Activated naive CD4-positive, alpha-beta T cell treated with anti-CD3 and anti-CD28 coated beads, Interleukin-2, amount 50 U/mL, for 24 hours (primary cell): ENCODE results near the gene ACAD11.
"Not testable (repeated sequence)": the region's sequence is repeated elsewhere in the genome, so short reads cannot be mapped to it uniquely, and the experiment has no call there.

Experiments
- H3K27ac Mint-ChIP-seq: one replicate; pipeline ENCODE4 v1.8.0; 2021; ENCODE audit warnings: mild to moderate bottlenecking, mixed read lengths
- H3K27me3 Mint-ChIP-seq: one replicate; pipeline ENCODE4 v1.8.0; 2021; ENCODE audit warnings: mixed read lengths
- H3K36me3 Mint-ChIP-seq: one replicate; pipeline ENCODE4 v1.8.0; 2021; ENCODE audit warnings: mixed read lengths
- H3K4me1 Mint-ChIP-seq: one replicate; pipeline ENCODE4 v1.8.0; 2021; ENCODE audit warnings: mixed read lengths
- H3K4me3 Mint-ChIP-seq: one replicate; pipeline ENCODE4 v1.8.0; 2021; ENCODE audit warnings: mild to moderate bottlenecking, mixed read lengths
- H3K9me3 Mint-ChIP-seq: one replicate; pipeline ENCODE4 v1.8.0; 2021; ENCODE audit warnings: mixed read lengths

The ACAD11 gene

DNA sequence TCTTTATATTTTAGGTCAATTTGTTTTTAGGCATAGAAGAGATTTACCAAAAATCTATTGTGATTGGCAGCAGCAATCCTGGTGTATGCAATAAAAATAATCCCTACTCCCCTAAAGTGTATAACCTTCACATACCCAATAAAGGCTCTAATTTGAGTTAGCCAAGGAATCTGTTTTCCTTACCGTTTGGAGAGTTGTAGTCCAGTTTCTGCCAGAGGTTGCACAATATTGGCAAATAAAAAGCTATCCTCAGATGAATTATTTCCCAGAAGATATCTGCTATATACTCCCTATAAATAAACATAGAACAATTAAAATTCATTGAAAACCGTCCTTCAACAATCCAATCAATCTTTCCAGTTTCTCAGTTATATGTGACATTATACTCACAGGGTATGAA lies 31.5 kb downstream of the ACAD11 start:
- Mint-ChIP-seq H3K36me3 (peaks cover 19% of the 10 kb centered on the region), H3K9me3 (no peaks in the 10 kb centered on the region), H3K4me3 (no peak overlapping the region), H3K27me3 (no peaks in the 10 kb centered on the region), H3K27ac (no peak overlapping the region), H3K4me1 (peaks cover 12% of the 10 kb centered on the region)

DNA sequence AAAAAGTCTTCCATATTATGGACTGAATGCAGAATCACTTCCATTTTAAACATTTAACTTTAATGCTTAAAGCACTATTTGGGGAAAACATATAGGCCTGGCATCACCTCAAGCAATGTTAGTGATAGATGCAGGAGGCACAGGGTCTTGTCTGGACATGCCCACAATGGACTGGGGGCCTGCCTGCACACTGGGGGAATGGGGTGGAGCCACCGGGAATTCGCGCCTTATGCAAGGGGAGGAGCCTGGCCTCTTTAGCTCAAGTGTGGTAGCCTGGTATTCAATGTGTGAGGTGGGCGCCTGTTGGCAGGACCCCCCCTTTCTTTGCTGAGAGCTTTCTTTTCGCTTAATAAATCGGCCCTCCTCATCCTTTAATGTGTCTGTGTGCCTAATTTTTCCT lies 32.7 kb downstream of the ACAD11 start:
- no peak overlapping the region for H3K4me3 Mint-ChIP-seq
- H3K27ac Mint-ChIP-seq = no peak overlapping the region
- no peaks in the 10 kb centered on the region for H3K27me3 Mint-ChIP-seq
- peaks cover 19% of the 10 kb centered on the region for H3K36me3 Mint-ChIP-seq
- peaks cover 16% of the 10 kb centered on the region for H3K4me1 Mint-ChIP-seq
- H3K9me3 Mint-ChIP-seq = no peaks in the 10 kb centered on the region

DNA sequence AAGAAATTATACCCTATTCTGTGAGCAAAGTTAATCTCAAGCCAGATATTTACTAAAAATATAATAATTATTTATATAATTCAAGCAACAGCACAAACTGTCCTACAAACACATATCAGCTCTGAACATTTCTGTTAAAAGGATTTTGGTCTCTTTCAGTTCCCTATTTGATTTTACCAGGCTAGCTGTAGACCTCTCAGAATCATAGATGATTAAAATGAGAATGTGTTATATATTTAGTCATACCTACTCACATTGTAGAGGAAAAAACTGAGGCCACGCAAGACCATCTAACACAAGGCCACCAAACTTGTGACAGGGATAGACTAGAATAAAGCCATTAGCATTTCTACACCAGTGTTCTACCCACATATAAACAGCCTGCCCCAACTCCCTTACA lies 34.0 kb downstream of the ACAD11 start:
- H3K27ac Mint-ChIP-seq = no peak overlapping the region

DNA sequence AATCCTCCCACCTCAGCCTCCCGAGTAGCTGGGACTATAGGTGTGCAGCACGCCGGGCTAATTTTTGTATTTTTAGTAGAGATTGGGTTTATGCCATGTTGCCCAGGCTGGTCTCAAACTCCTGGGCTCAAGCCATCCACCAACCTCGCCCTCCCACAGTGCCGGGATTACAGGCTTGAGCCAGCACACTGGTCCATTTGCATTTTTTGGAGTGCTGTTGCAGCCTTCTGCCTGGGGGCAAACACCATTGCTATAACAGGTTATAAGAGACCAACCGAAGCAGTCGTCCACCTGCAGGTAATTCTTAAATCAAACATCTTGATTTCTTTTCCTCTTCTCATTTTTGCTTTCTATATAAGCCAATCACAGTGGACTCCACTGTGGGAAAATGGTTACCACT lies 34.8 kb downstream of the ACAD11 start:
- Mint-ChIP-seq H3K9me3 (no peaks in the 10 kb centered on the region), H3K4me3 (no peak overlapping the region), H3K27me3 (no peaks in the 10 kb centered on the region), H3K27ac (no peak overlapping the region), H3K4me1 (peaks cover 17% of the 10 kb centered on the region), H3K36me3 (peaks cover 24% of the 10 kb centered on the region)

More for the DNA sequence above, 34.0 kb downstream of the ACAD11 start:
- Mint-ChIP-seq H3K4me1 (peaks cover 22% of the 10 kb centered on the region), H3K4me3 (no peak overlapping the region), H3K36me3 (peaks cover 27% of the 10 kb centered on the region), H3K27me3 (no peaks in the 10 kb centered on the region), H3K9me3 (no peaks in the 10 kb centered on the region)

DNA sequence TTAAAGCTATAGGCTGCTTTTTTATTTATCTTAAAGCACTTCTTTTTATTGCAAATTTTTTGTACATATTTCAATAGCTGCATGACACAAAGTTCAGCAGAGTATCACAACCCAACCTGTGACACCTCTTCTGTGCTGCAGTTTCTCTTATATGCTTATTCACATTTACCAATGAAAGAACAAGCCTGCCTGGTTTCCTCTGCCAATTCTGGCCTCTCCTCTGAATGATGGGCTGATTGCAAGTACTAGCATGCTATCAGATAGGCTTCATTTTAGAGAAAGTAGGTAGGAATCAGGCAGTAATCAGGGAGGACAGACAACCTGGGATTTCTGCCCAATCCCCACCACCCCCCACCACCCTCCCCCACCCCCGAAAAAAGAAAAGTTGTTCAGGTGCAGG lies 36.0 kb downstream of the ACAD11 start:
- Mint-ChIP-seq H3K4me1 (peaks cover 14% of the 10 kb centered on the region), H3K27me3 (no peaks in the 10 kb centered on the region), H3K9me3 (no peaks in the 10 kb centered on the region), H3K36me3 (peaks cover 21% of the 10 kb centered on the region), H3K27ac (no peak overlapping the region), H3K4me3 (no peak overlapping the region)

DNA sequence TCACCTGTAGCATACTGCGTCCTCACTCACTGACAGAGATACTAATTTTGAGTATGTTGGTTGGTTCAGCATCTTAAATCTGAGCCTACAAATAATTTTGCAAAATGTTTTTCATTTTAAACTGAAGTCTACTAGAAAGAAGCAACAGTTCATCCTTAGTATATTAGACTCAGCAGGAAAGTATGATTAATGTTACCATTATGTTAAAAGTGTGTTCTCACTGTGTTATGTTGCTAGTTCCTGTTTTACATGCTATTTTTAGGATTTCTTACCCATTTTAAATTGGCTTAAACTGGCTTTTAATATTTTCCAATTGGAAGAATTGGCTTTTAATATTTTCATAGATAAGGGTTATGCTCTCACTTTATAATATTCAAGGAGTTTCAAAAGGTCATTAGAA lies 36.8 kb downstream of the ACAD11 start:
- peaks cover 23% of the 10 kb centered on the region for H3K36me3 Mint-ChIP-seq
- H3K9me3 Mint-ChIP-seq = no peaks in the 10 kb centered on the region
- H3K27ac Mint-ChIP-seq = no peak overlapping the region
- H3K27me3 Mint-ChIP-seq = no peaks in the 10 kb centered on the region
- H3K4me1 Mint-ChIP-seq = peaks cover 14% of the 10 kb centered on the region
- no peak overlapping the region for H3K4me3 Mint-ChIP-seq

DNA sequence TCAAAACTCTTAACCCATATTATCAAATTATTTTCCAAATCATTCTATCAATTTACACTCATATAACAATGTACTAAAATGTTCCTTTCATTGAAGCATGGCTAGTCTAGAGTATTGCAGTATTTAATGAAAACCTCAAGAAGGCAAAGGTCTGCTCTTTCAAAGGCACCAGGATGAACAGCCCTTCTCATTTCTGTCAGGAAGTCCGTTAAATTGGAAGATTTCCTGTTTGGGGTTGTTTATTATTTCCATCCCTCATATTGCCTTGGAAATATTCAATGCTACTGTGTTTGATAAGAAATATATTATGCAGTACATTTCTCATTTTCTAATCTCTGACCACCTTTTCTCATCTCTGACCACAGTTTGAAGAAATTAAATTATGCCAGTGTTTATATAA lies 37.5 kb downstream of the ACAD11 start:
- Mint-ChIP-seq H3K9me3 (no peaks in the 10 kb centered on the region), H3K4me1 (peaks cover 14% of the 10 kb centered on the region), H3K4me3 (no peak overlapping the region), H3K27ac (no peak overlapping the region), H3K27me3 (no peaks in the 10 kb centered on the region), H3K36me3 (peaks cover 27% of the 10 kb centered on the region)

DNA sequence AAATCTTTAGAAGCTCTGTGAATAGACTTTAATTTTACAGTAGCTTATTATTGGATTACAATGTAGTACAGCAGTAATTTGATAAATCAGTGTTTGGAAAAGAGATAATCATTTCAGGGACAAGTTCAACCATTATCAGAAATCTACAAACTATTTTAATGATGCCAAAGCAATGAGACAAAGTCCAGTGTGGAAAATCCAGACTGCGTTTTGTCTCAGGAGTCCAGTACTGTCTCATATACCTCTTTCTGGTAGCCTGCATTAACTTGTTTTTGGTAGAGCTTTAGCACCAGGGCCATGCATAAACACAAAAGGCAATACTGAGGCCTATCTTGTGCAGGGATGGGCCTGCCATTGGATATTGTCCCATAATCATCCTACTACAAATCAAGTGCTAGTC lies 42.8 kb downstream of the ACAD11 start:
- Mint-ChIP-seq H3K27ac (no peak overlapping the region), H3K4me3 (no peak overlapping the region), H3K4me1 (peaks cover 7% of the 10 kb centered on the region), H3K27me3 (no peaks in the 10 kb centered on the region), H3K9me3 (no peaks in the 10 kb centered on the region), H3K36me3 (peaks cover 42% of the 10 kb centered on the region)

DNA sequence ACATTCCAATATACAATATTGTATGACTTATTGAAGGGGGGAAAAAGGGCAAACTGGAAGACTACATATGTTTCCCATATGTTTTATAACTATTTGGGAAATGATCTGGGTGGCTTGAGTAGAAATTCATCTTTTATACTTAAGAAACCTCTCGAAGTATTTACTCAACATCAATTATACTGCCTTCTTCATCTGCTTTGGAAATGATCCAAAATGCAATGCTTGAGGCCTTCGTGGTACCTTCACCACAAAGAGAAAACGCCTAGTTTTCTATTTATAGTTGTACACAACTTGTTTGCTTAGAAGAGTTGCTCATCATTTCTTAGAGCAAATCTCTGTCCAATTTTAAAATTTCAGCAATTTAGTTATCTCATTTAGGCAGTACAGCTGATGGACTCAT lies 43.7 kb downstream of the ACAD11 start:
- H3K4me1 Mint-ChIP-seq = no peaks in the 10 kb centered on the region
- H3K36me3 Mint-ChIP-seq = peaks cover 42% of the 10 kb centered on the region
- H3K9me3 Mint-ChIP-seq = no peaks in the 10 kb centered on the region
- no peaks in the 10 kb centered on the region for H3K27me3 Mint-ChIP-seq
- H3K27ac Mint-ChIP-seq = no peak overlapping the region
- no peak overlapping the region for H3K4me3 Mint-ChIP-seq

DNA sequence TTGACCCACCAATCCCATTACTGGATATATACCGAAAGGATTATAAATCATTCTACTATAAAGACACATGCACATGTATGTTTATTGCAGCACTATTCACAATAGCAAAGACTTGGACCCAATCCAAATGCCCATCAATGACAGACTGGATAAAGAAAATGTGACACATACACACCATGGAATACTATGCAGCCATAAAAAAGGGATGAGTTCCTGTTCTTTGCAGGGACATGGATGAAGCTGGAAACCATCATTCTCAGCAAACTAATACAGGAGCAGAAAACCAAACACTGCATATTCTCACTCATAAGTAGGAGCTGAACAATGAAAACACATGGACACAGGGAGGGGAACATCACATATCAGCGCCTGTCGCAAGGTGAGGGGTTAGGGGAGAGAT lies 44.3 kb downstream of the ACAD11 start:
- not testable (repeated sequence) for H3K27me3 Mint-ChIP-seq, H3K27ac Mint-ChIP-seq, H3K9me3 Mint-ChIP-seq, H3K4me3 Mint-ChIP-seq, H3K4me1 Mint-ChIP-seq
- peaks cover 37% of the 10 kb centered on the region for H3K36me3 Mint-ChIP-seq

DNA sequence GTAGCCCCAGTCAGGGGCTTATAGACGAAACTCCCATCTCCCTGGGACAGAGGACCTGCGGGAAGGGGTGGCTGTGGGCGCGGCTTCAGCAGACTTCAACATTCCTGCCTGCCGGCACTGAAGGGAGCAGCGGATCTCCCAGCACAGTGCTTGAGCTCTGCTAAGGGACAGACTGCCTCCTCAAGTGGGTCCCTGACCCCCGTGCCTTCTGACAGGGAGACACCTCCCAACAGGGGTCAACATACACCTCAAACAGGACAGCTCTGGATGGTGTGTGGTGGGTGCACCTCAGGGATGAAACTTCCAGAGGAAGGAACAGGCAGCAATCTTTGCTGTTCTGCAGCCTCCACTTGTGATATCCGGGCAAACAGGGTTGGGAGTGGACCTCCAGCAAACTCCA lies 53.0 kb downstream of the ACAD11 start:
- H3K27me3 Mint-ChIP-seq, H3K9me3 Mint-ChIP-seq, H3K4me3 Mint-ChIP-seq, H3K27ac Mint-ChIP-seq, H3K4me1 Mint-ChIP-seq: not testable (repeated sequence)
- peaks cover 48% of the 10 kb centered on the region for H3K36me3 Mint-ChIP-seq

DNA sequence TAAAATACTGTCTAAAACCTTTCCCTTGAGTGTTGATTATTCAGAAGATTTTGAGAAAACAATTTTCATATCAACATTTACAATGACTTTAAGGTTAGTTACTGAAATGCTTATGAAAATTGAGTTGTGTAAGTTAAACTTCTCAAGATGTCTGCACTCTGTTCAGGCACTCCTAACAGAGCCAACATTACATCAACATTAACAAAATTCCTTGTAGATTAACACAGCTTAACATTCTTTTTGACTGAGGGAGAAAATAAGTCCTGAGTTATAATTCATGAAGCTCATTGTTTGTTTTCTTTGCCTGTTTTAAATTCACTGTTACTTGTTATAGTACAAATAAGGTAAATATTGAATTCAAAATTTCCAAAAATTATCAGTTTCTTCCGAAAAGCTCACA lies 53.5 kb downstream of the ACAD11 start:
- H3K27ac Mint-ChIP-seq = no peak overlapping the region
- H3K36me3 Mint-ChIP-seq = peaks cover 45% of the 10 kb centered on the region
- no peaks in the 10 kb centered on the region for H3K9me3 Mint-ChIP-seq
- no peaks in the 10 kb centered on the region for H3K27me3 Mint-ChIP-seq
- no peak overlapping the region for H3K4me3 Mint-ChIP-seq
- peaks cover 3% of the 10 kb centered on the region for H3K4me1 Mint-ChIP-seq

DNA sequence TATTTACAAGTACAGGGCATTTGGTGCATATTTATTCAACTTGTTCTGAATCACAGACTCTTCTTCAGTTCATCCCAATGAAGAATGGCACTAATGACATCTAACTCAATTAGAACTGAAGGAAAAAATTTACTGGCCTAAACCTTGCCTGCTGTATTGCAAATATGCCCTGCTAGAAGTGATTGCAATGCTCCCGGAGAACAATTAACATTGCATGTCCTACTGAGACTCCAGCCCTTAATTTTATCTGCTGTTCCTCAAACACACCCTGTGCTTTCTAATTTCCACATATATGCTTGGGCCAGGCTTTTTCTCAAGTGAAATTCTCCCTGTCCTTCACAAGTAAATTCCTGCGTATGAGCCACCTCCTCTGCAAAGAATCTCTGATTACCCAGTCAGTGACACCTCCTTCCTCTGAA lies 54.2 kb downstream of the ACAD11 start:
- H3K36me3 Mint-ChIP-seq = peaks cover 42% of the 10 kb centered on the region
- H3K27me3 Mint-ChIP-seq = no peaks in the 10 kb centered on the region
- H3K4me3 Mint-ChIP-seq = no peak overlapping the region
- peaks cover 3% of the 10 kb centered on the region for H3K4me1 Mint-ChIP-seq
- no peaks in the 10 kb centered on the region for H3K9me3 Mint-ChIP-seq
- no peak overlapping the region for H3K27ac Mint-ChIP-seq

DNA sequence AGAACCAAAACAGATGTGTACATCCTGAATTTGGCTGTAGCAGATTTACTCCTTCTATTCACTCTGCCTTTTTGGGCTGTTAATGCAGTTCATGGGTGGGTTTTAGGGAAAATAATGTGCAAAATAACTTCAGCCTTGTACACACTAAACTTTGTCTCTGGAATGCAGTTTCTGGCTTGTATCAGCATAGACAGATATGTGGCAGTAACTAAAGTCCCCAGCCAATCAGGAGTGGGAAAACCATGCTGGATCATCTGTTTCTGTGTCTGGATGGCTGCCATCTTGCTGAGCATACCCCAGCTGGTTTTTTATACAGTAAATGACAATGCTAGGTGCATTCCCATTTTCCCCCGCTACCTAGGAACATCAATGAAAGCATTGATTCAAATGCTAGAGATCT lies 59.0 kb downstream of the ACAD11 start:
- H3K27me3 Mint-ChIP-seq, H3K9me3 Mint-ChIP-seq, H3K27ac Mint-ChIP-seq: not testable (repeated sequence)

DNA sequence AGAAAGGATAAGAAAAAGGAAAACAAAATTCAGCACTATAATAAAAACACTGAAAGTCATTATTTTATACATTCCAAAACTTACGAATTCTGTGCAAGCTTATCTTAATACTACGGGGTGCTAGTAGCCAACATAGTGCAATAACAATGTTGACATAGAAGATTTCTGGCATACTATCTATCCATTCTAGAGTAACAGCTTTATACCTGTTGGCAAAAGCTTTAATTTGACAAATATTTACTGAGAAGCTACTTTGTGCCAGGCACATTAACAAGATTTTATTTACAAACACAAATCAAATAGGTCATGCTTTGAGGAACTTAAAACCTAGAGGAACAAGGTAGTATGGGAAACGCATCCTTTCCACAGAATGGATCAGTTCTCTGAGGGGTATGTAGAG lies 61.4 kb downstream of the ACAD11 start:
- Mint-ChIP-seq H3K27me3 (no peaks in the 10 kb centered on the region), H3K4me3 (no peak overlapping the region), H3K4me1 (no peaks in the 10 kb centered on the region), H3K36me3 (peaks cover 36% of the 10 kb centered on the region), H3K27ac (no peak overlapping the region), H3K9me3 (no peaks in the 10 kb centered on the region)

More for the DNA sequence above, 59.0 kb downstream of the ACAD11 start:
- not testable (repeated sequence) for H3K4me3 Mint-ChIP-seq, H3K4me1 Mint-ChIP-seq
- H3K36me3 Mint-ChIP-seq = peaks cover 29% of the 10 kb centered on the region

DNA sequence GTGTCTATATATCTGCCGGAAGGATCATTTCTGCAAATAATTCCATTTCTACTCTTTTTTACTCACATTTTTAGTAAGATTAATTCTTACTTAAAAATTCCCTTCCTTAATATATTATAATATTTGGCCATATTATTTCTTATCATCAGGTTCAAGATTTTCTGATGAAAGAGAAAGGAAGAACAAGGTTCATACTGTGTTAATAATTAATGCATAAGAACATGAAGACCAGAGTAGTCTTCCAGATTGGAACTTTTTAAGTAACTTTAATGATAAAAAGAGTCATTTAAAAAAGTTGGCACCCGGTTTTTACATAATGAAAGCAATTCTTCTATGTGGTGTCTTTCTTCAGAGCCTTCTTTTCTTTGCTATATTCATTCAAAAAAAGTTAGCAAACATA lies 61.9 kb downstream of the ACAD11 start:
- Mint-ChIP-seq H3K4me1 (no peaks in the 10 kb centered on the region), H3K4me3 (no peak overlapping the region), H3K9me3 (no peaks in the 10 kb centered on the region), H3K27ac (no peak overlapping the region), H3K36me3 (peaks cover 34% of the 10 kb centered on the region), H3K27me3 (no peaks in the 10 kb centered on the region)

DNA sequence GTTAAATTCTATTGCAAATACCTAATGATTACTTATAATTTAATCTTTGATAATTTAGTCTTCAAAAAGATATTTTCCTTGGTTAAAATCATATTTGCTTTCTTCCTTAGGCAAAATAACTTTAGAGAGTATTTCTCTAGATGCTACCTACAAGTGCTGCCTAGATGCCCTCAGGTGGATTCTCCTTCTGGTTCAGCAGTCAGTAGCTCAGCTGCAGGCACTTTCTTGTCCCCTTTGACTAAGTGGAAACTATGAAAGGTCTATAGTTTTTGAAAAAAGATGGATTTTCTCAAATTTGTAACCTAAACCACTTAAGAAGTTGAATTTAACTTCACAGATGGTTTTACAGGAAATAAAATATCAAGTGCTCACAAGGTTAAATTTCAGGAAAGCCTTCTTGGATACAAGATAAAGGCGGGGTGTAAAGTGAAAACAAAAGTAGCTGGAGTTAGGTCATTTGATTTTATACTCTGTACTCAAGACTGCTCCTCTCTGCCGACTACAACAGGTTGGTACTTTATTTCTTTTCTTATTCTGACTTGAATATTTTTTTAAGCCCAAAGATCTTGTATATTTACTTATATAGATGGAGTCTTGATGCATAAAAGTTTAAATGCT lies 62.7 kb downstream of the ACAD11 start, which contains the start of gene ACKR4:
Gene ACKR4 (plus strand): TSS at position 455 of the 618 bp plus-strand sequence. CDS start 3,128 bp downstream, outside the sequence.
- peaks cover 34% of the 10 kb centered on the region for H3K36me3 Mint-ChIP-seq
- H3K9me3 Mint-ChIP-seq = no peaks in the 10 kb centered on the region
- H3K27ac Mint-ChIP-seq = no peak within 1 kb of the TSS
- no peak within 1 kb of the TSS for H3K4me3 Mint-ChIP-seq
- H3K27me3 Mint-ChIP-seq = no peaks in the 10 kb centered on the region
- H3K4me1 Mint-ChIP-seq = no peaks in the 10 kb centered on the region
